Esophagus squamous epithelium (tissue), 4 donors: Measurements from ENCODE around the gene HS1BP3.

Experiments used
- POLR2A ChIP-seq, 4 donors: fragments of 450-650 bp; IDR thresholded peaks; one replicate each; pipeline ENCODE4 v1.6.1; 2017; ENCODE audit warnings: antibody characterized with exemption in 4 of 4, mild to moderate bottlenecking in 4 of 4, moderate library complexity in 3 of 4
- TF ChIP-seq, protein P1 (sequence below), 6 experiments: fragments of 450-650 bp in 4 of 6; fragments of 200-600 bp in 2 of 6; sonication (generic) in 2 of 6; IDR thresholded peaks; one replicate each; pipeline ENCODE4 v1.5.1; 2016 to 2019; ENCODE audit warnings: antibody characterized with exemption in 6 of 6, mild to moderate bottlenecking in 4 of 6, moderate library complexity in 4 of 6

DNA sequence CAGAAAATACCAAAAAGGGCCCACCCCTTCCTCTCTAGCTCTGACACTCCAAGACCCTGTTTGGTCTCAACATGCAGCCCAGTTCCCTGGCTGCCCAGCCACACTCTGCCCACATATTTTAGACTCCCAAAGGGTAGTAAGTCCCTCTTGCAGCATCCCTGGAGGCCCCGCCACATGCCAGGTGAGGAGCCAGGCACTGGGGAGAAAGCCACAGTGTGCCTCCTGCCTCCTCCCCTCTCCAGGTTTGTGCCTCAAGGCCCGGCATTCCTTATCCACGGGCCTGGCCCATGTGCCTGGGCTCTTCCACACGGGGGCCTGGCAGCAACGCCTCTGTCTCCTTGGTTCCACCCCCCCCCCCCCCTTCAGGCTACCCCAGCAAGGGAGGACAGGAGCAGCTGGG is 75.5 kb downstream of the HS1BP3 start:
- TF ChIP-seq, protein P1, sequence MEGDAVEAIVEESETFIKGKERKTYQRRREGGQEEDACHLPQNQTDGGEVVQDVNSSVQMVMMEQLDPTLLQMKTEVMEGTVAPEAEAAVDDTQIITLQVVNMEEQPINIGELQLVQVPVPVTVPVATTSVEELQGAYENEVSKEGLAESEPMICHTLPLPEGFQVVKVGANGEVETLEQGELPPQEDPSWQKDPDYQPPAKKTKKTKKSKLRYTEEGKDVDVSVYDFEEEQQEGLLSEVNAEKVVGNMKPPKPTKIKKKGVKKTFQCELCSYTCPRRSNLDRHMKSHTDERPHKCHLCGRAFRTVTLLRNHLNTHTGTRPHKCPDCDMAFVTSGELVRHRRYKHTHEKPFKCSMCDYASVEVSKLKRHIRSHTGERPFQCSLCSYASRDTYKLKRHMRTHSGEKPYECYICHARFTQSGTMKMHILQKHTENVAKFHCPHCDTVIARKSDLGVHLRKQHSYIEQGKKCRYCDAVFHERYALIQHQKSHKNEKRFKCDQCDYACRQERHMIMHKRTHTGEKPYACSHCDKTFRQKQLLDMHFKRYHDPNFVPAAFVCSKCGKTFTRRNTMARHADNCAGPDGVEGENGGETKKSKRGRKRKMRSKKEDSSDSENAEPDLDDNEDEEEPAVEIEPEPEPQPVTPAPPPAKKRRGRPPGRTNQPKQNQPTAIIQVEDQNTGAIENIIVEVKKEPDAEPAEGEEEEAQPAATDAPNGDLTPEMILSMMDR (IDR thresholded peaks at IDR 0.05) = no peak
- no peak for TF ChIP-seq POLR2A (IDR thresholded peaks at IDR 0.05)
